Brain pericyte (primary cell): Measurements from ENCODE around the gene CELA1.

Experiments
- DNase-seq: peaks from one replicate; pipeline ENCODE4 v3.0.0-alpha.2; 2012; ENCODE audit warnings: low read depth, low spot score

The CELA1 gene

GRCh38 chr12:51346581-51346980, at the start of gene CELA1:
TSS of gene CELA1 (minus strand) at chr12:51346679. CDS start at chr12:51346638, 41 bp downstream.
- DNase-seq, result no peak

DNA sequence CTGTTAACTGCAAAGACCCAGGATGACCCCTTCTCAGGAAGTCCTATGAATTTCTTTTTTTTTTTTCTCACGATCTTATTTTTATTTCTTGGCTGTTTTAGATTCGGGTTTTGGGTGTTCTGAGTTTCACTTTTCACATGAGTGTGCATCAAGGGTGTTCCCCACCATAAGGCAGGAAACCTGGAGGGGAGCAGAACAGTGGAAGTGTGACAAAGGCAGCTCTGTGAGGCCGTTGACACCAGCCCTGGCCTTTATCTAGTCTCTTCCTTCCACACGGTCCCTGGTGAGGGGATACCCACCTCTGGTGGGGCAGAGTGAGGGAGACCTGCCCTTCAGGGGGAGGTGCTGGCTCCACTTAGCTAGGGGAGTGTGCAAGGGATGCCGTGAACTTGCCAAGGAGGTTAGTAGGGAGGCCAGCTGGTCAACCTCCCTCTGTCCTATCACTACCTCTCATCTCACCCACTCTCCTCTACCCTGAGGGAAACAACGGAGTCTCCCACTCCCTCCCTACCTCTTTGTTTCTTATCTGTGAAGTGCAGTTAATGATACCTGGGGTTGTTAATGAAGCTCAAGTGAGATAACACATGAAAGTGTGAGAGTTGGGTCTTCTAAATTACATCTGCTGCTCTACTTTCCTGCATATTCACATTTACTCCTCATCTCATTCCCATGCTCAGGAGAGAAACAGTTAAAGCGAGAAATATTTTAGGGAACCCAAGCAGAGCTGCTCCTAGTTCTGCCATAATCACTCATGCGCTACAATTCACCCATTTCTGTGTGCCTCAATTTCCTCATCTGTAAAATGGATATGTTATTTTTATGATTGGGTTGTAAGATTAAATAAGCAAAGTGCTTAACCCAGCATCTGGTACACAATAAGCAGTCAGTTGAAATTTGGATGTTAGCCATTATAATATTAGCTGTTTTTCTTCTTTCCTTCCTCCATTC, 49.1 kb upstream of the CELA1 start:
- no peak for DNase-seq

GRCh38 chr12:51393676-51394545, 47.4 kb upstream of the CELA1 start:
- no peak for DNase-seq

DNA sequence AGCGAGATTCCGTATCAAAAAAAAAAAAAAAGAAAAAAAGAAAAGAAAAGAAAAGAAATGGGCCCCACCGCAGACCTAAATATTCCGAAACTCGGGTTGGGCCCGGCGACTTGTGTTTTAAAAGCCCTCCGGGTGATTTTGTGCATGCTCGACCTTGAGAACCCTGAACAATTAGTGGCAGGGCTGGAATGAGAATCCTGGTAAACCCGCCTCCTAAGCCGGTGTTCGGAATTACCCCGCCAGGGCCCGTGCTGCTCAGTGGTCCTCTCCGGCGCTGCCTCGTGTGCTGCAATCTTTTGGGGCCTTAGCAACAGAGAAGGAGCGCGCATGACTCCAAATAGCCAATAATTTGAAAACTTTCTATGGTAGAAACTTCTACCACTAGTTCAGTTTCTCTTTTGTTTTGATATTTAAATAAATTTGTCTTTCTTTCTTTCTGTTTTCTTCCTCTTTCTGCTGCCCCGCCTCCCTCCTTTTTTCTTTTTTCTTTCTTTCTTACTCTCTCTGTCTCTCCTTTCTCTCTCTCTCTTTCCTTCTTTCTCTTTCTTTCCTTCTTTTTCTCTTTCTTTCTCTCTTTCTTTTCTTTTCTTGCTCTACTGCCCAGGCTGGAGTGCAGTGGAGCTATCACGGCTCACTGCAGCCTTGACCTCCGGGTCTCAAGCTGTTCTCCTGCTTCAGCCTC, 46.2 kb upstream of the CELA1 start:
- DNase-seq, result no peak

DNA sequence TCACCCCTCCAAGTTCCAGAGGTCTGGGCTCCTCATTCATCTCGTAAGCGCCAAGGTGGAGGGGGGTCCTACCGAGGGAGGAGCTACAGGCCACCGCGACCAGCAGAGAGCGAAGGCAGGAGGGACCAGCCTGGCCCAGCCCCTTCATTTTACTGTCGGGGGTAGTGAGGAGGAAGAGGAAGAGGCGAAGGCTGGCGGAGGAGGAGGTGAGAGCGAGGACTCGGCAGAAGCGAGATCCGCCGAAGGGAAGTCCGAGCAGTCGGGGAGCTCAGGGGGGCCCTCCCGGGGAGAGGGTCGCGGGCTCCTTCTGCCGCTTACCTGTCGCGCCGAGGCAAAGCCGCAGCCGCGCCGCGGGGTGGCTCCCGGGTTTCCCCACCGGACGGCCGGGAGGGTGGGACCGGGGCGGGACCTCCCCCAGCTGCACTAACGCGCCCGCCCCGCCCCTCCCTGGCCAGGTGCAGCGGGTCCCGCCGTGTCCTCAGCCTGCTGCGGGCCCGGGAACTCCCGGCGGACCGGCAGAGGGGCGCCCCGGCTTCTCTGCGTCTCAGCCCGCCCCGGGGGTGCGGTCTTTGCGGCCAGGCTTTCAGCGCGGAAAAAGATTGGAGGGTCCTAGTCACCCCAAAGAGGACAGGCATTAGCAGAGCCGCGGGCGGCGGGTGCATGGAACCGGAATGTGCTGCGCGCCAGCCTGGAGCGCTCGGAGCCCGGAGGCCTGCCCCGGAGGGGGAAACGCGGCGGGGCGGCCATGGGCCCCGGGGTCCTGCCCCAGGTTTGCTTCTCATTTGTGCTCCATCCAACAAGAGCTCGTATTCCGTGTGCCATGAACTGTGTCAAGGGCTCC, 45.0 kb upstream of the CELA1 start, which contains the start of gene GALNT6:
Gene GALNT6 (minus strand): TSS at position 124 of the 841 bp plus-strand sequence. CDS start 11,625 bp downstream, outside the sequence.
- no peak for DNase-seq

DNA sequence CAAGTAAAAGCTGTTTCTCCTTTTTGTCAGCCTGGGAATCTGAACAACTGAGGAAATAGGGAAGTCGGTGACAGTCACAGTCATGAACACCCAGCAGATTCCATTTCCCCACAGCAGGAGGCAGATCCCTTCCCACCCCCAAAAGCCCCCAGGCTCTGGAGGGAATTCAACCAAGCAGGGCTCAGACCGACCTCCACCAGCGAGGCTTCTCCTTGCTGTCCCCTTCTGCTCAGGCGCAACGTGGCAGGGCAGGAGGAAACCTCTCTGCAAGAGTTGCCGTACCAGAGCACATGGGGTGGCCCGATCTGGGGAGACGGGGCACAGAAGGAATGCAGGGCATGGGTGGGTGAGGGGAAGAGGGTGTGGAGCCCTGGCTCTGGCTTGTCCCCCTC, 44.4 kb upstream of the CELA1 start:
- no peak for DNase-seq

GRCh38 chr12:51390457-51390856, 44.0 kb upstream of the CELA1 start:
- no peak for DNase-seq

GRCh38 chr12:51389302-51389999, 43.0 kb upstream of the CELA1 start:
- DNase-seq, result no peak

DNA sequence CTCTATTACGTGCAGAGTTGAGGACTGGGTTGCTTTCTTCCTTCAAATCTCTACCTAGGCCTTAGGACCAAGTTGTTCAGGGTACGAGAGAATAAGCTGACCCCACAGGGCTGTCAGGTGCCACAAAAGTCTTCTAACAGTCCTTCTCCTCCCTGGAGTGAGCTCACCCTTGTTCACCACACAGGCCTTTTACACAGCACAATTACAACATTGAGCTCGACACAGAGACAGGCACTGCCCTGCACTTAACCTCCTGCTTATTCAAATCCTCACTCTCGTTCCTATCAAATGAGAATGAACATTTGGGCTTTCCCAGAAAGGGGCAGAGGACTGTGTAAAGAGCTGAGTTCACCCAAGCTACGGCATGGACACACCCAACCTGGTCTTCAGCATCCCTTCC, 42.4 kb upstream of the CELA1 start:
- DNase-seq, result no peak

DNA sequence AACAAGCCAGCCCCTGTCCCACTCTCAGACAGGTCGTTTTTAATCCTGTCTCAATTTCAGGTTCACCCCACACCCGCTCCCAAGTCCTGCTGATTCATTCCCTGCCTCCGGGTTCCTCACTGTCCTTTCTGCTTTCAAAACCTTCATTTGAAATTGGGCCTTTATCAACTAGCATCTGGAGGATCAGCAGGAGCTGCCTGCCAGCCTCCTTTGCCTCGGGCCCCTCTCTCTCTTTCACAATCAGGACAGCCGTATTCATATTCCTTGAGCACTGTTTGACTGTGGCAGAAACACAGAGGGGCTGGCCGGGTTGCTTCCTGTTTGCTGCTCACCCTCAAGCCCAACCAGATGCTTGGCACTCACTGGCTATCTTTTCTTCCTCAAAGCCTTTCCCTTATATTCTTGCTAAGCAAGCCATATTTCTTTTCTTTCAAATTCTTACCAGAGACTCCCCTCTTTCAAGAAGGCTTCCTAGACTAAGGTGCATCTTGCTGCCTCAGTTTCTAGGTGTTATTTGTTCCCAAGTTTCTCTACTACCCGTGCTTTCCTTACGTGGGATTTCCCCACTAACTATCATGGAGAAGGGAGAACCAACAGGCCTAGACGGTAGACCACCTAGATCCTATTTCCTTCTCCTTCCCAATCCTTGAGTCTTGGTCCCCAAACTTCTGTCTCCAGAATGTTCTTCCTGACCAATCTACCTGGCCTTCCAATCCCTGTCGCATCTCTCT, 41.8 kb upstream of the CELA1 start:
- no peak for DNase-seq

- no peak for DNase-seq
Observed at GRCh38 chr12:51386351-51386750, 39.9 kb upstream of the CELA1 start.

- no peak for DNase-seq
Observed at GRCh38 chr12:51383269-51383905, 36.9 kb upstream of the CELA1 start.

GRCh38 chr12:51382173-51382572, 35.7 kb upstream of the CELA1 start:
- DNase-seq, result no peak

DNA sequence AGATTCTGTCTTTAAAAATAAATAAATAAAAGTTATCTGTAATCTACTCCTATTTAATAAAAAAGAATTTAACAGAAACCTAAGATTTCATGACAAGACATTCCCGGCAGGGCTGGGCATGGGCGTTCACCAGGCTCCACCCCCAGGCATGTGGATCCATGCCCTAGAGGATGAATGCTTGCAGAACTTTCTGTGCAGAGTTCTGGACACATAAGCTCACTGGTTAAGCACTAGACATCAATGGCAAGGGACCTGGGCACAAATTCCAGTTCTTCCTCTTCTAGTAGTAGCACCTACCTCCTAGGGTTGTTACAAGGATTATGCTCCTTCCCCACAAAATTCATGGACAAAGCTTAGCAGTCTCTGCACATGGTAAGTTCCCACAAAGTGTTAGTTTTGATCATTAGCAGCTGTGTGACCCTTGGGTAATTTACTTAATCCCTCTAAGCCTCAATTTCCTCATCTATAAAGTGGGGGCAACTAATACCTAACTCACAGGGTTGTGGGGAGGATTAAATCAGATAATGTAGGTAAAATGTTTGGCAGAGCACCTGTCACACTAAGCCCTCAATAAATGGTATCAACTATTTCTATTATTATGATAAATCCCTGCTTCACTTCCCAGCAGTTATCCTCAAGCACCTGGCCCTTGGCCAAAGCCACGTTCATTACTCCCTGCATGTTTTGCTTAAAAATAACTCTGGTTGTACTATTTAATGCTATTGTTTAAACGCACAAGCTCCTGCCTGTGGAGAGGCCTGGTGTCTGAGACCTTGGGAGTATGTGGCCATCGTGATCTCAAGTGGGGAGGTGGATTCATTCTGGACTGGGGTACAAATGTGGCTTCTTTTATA, 35.0 kb upstream of the CELA1 start:
- no peak for DNase-seq

DNA sequence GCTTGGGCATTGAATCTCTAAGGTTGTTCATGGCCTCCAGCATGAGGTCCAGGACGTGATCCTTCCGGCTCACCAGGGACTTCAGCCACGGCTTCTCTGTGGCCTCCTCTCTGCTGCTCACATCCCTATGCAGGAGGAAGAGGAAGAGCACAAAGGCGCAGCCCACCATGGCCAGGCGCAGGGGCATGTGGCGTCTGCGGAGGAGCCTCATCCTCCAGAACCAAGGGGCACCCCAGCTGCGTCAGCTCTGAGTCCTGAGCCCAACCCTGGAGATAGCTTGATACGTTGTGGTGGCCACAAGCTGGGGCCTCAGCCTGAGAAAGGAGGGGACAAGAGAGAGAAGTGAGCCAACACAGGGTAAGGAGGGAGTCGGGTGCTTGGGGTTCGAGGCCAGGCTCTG, 33.1 kb upstream of the CELA1 start:
- DNase-seq, result no peak

- no peak for DNase-seq
Observed at GRCh38 chr12:51378749-51379148, 32.3 kb upstream of the CELA1 start.

GRCh38 chr12:51377099-51377984, 30.9 kb upstream of the CELA1 start:
- DNase-seq, result no peak
